H9 (cell line): ENCODE measurements around the gene NFX1. TPM values are rescaled to one million over a fixed set of nuclear protein-coding genes. Genes with fewer than 3 reads are reported as not detected.

Experiments used
- DNase-seq: peaks from one replicate; pipeline ENCODE4 v3.0.0-alpha.2; 2017
- H2AFZ ChIP-seq: one replicate; pipeline ENCODE4 v1.6.1; 2013; ENCODE audit warnings: mild to moderate bottlenecking, low read length, control low read depth, moderate library complexity
- H2AK5ac ChIP-seq: 2 replicates; pipeline ENCODE4 v1.6.1; 2013; ENCODE audit warnings: low read length, control low read depth, mixed read lengths; ENCODE audit not compliant: insufficient read length
- H2BK120ac ChIP-seq: one replicate; pipeline ENCODE4 v1.6.1; 2013; ENCODE audit warnings: low read depth, mild to moderate bottlenecking, low read length, control low read depth, inconsistent platforms; ENCODE audit not compliant: poor library complexity, severe bottlenecking
- H2BK12ac ChIP-seq: 2 replicates; pipeline ENCODE4 v1.6.1; 2013; ENCODE audit warnings: low read length, control low read depth, mixed read lengths, low read depth; ENCODE audit not compliant: insufficient read length
- H2BK15ac ChIP-seq: 2 replicates; pipeline ENCODE4 v1.6.1; 2013; ENCODE audit warnings: low read depth, low read length, control low read depth
- H2BK20ac ChIP-seq: one replicate; pipeline ENCODE4 v1.6.1; 2013; ENCODE audit warnings: low read depth, mild to moderate bottlenecking, low read length, control low read depth, inconsistent platforms; ENCODE audit not compliant: poor library complexity, severe bottlenecking
- H2BK5ac ChIP-seq: 2 replicates; pipeline ENCODE4 v1.6.1; 2013; ENCODE audit warnings: low read length, control low read depth, mixed read lengths; ENCODE audit not compliant: insufficient read length
- H3K14ac ChIP-seq: 2 replicates; pipeline ENCODE4 v1.6.1; 2013; ENCODE audit warnings: low read length, control low read depth; ENCODE audit not compliant: insufficient read depth
- H3K18ac ChIP-seq: 2 replicates; pipeline ENCODE4 v1.6.1; 2013; ENCODE audit warnings: low read depth, mild to moderate bottlenecking, mixed read lengths, low read length, control low read depth; ENCODE audit not compliant: insufficient read length
- H3K23ac ChIP-seq: 2 replicates; pipeline ENCODE4 v1.6.1; 2013; ENCODE audit warnings: low read length, control low read depth, mixed read lengths, low read depth; ENCODE audit not compliant: insufficient read length
- H3K23me2 ChIP-seq: 2 replicates; pipeline ENCODE4 v1.6.1; 2013; ENCODE audit warnings: low read depth, mild to moderate bottlenecking, mixed read lengths, low read length, control low read depth; ENCODE audit not compliant: insufficient read length, poor library complexity, severe bottlenecking
- H3K27ac ChIP-seq: 2 replicates; pipeline ENCODE4 v1.5.1; 2013; ENCODE audit warnings: low read length, control low read depth, mixed read lengths, low read depth; ENCODE audit not compliant: insufficient read length
- H3K27me3 ChIP-seq: 2 replicates; pipeline ENCODE4 v1.6.1; 2013; ENCODE audit warnings: low read length, control low read depth, inconsistent platforms; ENCODE audit not compliant: insufficient read depth
- H3K4ac ChIP-seq: 2 replicates; pipeline ENCODE4 v1.6.1; 2013; ENCODE audit warnings: low read depth, mild to moderate bottlenecking, control low read depth, inconsistent platforms, low read length, moderate library complexity
- H3K4me1 ChIP-seq: 2 replicates; pipeline ENCODE4 v1.6.1; 2013; ENCODE audit warnings: low read length, control low read depth, inconsistent platforms; ENCODE audit not compliant: insufficient read depth
- H3K4me2 ChIP-seq: 2 replicates; pipeline ENCODE4 v1.6.1; 2013; ENCODE audit warnings: low read length, control low read depth, mixed read lengths; ENCODE audit not compliant: insufficient read length, insufficient read depth
- H3K56ac ChIP-seq: 2 replicates; pipeline ENCODE4 v1.6.1; 2013; ENCODE audit warnings: low read depth, mild to moderate bottlenecking, mixed read lengths, low read length, control low read depth; ENCODE audit not compliant: insufficient read length
- H3K79me1 ChIP-seq: 2 replicates; pipeline ENCODE4 v1.6.1; 2013; ENCODE audit warnings: low read depth, mild to moderate bottlenecking, moderate library complexity, low read length, control low read depth, inconsistent platforms; ENCODE audit not compliant: insufficient read depth, poor library complexity, severe bottlenecking
- H3K79me2 ChIP-seq: 2 replicates; pipeline ENCODE4 v1.6.1; 2013; ENCODE audit warnings: low read length, control low read depth, inconsistent platforms; ENCODE audit not compliant: insufficient read depth
- H3K9ac ChIP-seq: 2 replicates; pipeline ENCODE4 v1.6.1; 2013; ENCODE audit warnings: low read length, control low read depth, mixed read lengths; ENCODE audit not compliant: insufficient read length; ENCODE audit errors: extremely low read depth
- H3K9me3 ChIP-seq: one replicate; pipeline ENCODE4 v1.6.1; 2013; ENCODE audit warnings: low read depth, low read length, inconsistent platforms; ENCODE audit not compliant: control insufficient read depth
- H3T11ph ChIP-seq: one replicate; pipeline ENCODE4 v1.6.1; 2013; ENCODE audit warnings: mild to moderate bottlenecking, low read length, control low read depth, inconsistent platforms
- H4K20me1 ChIP-seq: one replicate; pipeline ENCODE4 v1.6.1; 2013; ENCODE audit not compliant: control insufficient read depth, insufficient read length, insufficient read depth
- H4K5ac ChIP-seq: 2 replicates; pipeline ENCODE4 v1.6.1; 2013; ENCODE audit warnings: low read depth, mild to moderate bottlenecking, mixed read lengths, low read length, control low read depth; ENCODE audit not compliant: insufficient read length
- H4K8ac ChIP-seq: replicated peaks from 2 replicates; pipeline ENCODE4 v1.6.1; 2013; ENCODE audit warnings: low read length, control low read depth, mixed read lengths, low read depth; ENCODE audit not compliant: insufficient read length
- H4K91ac ChIP-seq: 2 replicates; pipeline ENCODE4 v1.6.1; 2013; ENCODE audit warnings: low read depth, mild to moderate bottlenecking, moderate library complexity, mixed read lengths, low read length, control low read depth; ENCODE audit not compliant: insufficient read length
- H3K27ac Mint-ChIP-seq, 3 experiments: 2 replicates in 2 of 3; 3 replicates in 1 of 3; pipeline ENCODE4 v1.8.0; 2020 to 2021; ENCODE audit warnings: mixed read lengths in 3 of 3, mild to moderate bottlenecking in 1 of 3, moderate library complexity in 1 of 3
- H3K27me3 Mint-ChIP-seq: 2 replicates; pipeline ENCODE4 v1.8.0; 2021; ENCODE audit warnings: low read depth, mild to moderate bottlenecking, moderate library complexity, mixed read lengths
- H3K36me3 Mint-ChIP-seq, 3 experiments: 2 replicates in 2 of 3; 3 replicates in 1 of 3; pipeline ENCODE4 v1.8.0; 2020 to 2021; ENCODE audit warnings: low read depth in 3 of 3, mixed read lengths in 3 of 3; ENCODE audit not compliant: insufficient read depth in 1 of 3
- H3K4me1 Mint-ChIP-seq, 2 experiments: 2 replicates each; pipeline ENCODE4 v1.8.0; 2020; ENCODE audit warnings: mixed read lengths in 2 of 2
- H3K4me3 Mint-ChIP-seq, 2 experiments: 2 replicates in 1 of 2; 3 replicates in 1 of 2; pipeline ENCODE4 v1.8.0; 2020 to 2021; ENCODE audit warnings: mild to moderate bottlenecking in 2 of 2, mixed read lengths in 2 of 2, moderate library complexity in 1 of 2
- H3K9me3 Mint-ChIP-seq, 2 experiments: 2 replicates in 1 of 2; 3 replicates in 1 of 2; pipeline ENCODE4 v1.8.0; 2020; ENCODE audit warnings: mild to moderate bottlenecking in 2 of 2, mixed read lengths in 2 of 2, moderate library complexity in 1 of 2
- CTCF ChIP-seq: fragments of 200-600 bp; sonication (generic); conservative IDR thresholded peaks from 3 replicates; pipeline ENCODE4 v1.8.0; 2021; ENCODE audit warnings: antibody characterized with exemption, mild to moderate bottlenecking
- WGBS: extraction: QIAGEN DNeasy Blood & Tissue Kit; methylation state at CpG from one replicate; pipeline ENCODE4 v1.1.7; 2013; ENCODE audit warnings: missing lambda C conversion rate, low lambda C conversion rate, mixed read lengths; ENCODE audit not compliant: insufficient read length; ENCODE audit errors: extremely low coverage; 5-methylcytosine and 5-hydroxymethylcytosine counted together
- total RNA-seq: library from RNA; stranded (reverse); gene quantifications from 2 replicates; pipeline ENCODE4 v1.2.1, GENCODE V29; 2021

NFX1 gene
- total RNA-seq, 1 experiment from 2014 or later: 35.1 TPM

GRCh38 chr9:33246269-33246860 lies 44.0 kb upstream of the NFX1 start:
- Histone ChIP-seq H2BK5ac (no peak overlapping the region), H2BK15ac (no peak overlapping the region), H4K8ac (no peak overlapping the region), H3K4me2 (no peak overlapping the region), H4K20me1 (no peaks in the 10 kb centered on the region), H3K79me2 (no peaks in the 10 kb centered on the region; the same call in 1 of the 2 replicates), H2AK5ac (no peak overlapping the region), H3T11ph (no peak overlapping the region), H4K91ac (no peak overlapping the region), H3K23me2 (no peaks in the 10 kb centered on the region), H3K9ac (no peak overlapping the region), H3K9me3 (no peaks in the 10 kb centered on the region), H3K79me1 (no peaks in the 10 kb centered on the region), H2BK20ac (no peak overlapping the region), H2BK12ac (no peak overlapping the region), H3K14ac (no peak overlapping the region), H3K4me1 (no peaks in the 10 kb centered on the region), H2BK120ac (no peak overlapping the region), H3K27ac (no peak overlapping the region), H4K5ac (no peak overlapping the region), H3K27me3 (no peaks in the 10 kb centered on the region), H3K18ac (no peak overlapping the region), H3K56ac (no peak overlapping the region), H3K23ac (no peak overlapping the region), H2AFZ (no peak overlapping the region), H3K4ac (no peak overlapping the region)
- Mint-ChIP-seq H3K4me3 (no peak overlapping the region), H3K9me3 (no peaks in the 10 kb centered on the region), H3K27me3 (peaks cover 2% of the 10 kb centered on the region; the same call in 1 of the 2 replicates), H3K4me1 (no peaks in the 10 kb centered on the region; a peak in 1 of 4 replicates), H3K27ac (peak overlapping the region in 2 of 3 experiments; percentile 38 to 50; a peak in 2 of 7 replicates), H3K36me3 (peaks cover 0 to 18% (median 3%) of the 10 kb centered on the region in 3 experiments; a peak in 2 of 7 replicates)
- DNase-seq: no peak
- no CpG with 5 or more reads among the region's 9 CpGs for WGBS
- TF ChIP-seq CTCF: no peak
